ENCODE measurements around the gene PYGB.
"Not testable (repeated sequence)": the region's sequence is repeated elsewhere in the genome, so short reads cannot be mapped to it uniquely, and the experiment has no call there.

The PYGB gene

DNA sequence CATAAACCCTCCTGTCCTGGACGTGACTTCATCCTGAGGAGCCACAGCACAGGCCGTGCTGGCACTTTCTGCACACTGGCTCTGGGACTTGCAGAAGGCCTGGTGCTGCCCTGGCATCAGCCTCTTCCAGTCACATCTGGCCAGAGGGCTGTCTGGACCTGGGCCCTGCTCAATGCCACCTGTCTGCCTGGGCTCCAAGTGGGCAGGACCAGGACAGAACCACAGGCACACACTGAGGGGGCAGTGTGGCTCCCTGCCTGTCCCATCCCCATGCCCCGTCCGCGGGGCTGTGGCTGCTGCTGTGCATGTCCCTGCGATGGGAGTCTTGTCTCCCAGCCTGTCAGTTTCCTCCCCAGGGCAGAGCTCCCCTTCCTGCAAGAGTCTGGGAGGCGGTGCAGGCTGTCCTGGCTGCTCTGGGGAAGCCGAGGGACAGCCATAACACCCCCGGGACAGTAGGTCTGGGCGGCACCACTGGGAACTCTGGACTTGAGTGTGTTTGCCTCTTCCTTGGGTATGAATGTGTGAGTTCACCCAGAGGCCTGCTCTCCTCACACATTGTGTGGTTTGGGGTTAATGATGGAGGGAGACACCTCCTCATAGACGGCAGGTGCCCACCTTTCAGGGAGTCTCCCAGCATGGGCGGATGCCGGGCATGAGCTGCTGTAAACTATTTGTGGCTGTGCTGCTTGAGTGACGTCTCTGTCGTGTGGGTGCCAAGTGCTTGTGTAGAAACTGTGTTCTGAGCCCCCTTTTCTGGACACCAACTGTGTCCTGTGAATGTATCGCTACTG lies 22.0 kb upstream of the PYGB start:
- no peak overlapping the region for H3K4me3 ChIP-seq (ENCODE audit: low read depth, low read length)
- TF ChIP-seq, protein P1, sequence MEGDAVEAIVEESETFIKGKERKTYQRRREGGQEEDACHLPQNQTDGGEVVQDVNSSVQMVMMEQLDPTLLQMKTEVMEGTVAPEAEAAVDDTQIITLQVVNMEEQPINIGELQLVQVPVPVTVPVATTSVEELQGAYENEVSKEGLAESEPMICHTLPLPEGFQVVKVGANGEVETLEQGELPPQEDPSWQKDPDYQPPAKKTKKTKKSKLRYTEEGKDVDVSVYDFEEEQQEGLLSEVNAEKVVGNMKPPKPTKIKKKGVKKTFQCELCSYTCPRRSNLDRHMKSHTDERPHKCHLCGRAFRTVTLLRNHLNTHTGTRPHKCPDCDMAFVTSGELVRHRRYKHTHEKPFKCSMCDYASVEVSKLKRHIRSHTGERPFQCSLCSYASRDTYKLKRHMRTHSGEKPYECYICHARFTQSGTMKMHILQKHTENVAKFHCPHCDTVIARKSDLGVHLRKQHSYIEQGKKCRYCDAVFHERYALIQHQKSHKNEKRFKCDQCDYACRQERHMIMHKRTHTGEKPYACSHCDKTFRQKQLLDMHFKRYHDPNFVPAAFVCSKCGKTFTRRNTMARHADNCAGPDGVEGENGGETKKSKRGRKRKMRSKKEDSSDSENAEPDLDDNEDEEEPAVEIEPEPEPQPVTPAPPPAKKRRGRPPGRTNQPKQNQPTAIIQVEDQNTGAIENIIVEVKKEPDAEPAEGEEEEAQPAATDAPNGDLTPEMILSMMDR (IDR thresholded peaks at IDR 0.05; ENCODE audit: borderline replicate concordance, insufficient read depth, low read depth, low read length), result no peak

DNA sequence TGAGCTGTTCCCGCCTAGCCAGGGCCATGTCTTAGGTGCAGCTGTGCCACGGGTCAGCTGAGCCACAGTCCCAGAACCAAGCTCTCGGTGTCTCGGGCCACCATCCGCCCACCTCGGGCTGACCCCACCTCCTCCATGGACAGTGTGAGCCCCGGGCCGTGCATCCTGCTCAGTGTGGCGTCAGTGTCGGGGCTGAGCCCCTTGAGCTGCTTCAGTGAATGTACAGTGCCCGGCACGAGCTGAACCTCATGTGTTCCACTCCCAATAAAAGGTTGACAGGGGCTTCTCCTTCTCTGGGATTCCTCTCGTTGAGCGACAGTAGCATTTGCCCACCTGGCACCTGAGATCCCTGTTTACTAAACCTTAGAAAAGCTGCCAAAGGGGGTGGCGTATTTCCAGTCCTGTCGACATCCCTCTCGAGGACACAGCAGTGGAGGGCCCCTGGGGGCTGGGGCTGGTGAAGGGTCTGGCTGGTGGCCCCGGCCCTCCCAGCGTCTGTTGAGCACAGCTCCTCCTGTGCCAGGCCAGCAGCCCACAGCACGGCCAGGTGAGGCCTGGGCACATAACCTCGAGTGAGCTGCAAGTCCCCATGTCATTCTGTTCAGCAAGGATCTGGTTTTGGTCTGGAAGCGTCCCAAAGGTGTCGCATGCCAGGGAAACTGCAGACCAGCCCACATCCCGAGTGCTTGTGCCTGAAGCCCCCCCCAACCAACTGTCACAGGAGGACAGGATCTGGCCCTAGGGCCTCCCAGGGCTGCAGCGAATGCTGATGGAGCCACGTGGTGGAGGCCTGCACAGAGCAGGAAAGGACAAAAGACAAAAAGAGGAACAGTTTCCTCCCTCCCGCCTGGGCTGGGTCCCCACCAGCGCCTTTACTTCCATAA lies 21.2 kb upstream of the PYGB start:
- TF ChIP-seq, protein P1 (IDR thresholded peaks at IDR 0.05; ENCODE audit: borderline replicate concordance, insufficient read depth, low read depth, low read length), result no peak
- no peak overlapping the region for H3K4me3 ChIP-seq (ENCODE audit: low read depth, low read length)

DNA sequence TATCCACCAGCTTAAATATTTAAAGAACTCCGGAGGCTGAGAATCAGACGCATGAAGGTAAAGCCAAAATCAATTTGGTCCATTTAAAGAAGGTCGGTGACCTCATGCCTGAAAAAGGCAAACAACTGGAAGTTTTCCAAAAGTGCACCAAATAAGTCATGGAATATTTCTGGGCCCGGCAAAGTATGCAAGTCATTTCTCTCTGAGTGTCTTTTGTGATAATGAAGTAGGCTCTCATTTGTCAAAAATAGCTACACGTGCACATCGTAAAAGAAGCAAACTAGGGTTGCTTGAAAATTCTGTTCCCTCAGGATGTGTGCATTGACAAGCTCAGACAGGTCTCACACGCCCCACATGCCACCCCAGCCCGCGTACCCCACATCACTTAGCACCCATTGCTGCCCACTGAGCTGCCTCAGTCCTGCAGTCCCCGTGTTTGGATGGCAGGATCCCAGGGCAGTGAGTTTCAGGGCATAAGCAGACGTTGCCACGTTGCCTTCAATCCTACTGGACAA lies 20.5 kb upstream of the PYGB start:
- H3K4me3 ChIP-seq (ENCODE audit: low read depth, low read length), result no peak overlapping the region
- TF ChIP-seq, protein P1 (IDR thresholded peaks at IDR 0.05; ENCODE audit: borderline replicate concordance, insufficient read depth, low read depth, low read length), result no peak

DNA sequence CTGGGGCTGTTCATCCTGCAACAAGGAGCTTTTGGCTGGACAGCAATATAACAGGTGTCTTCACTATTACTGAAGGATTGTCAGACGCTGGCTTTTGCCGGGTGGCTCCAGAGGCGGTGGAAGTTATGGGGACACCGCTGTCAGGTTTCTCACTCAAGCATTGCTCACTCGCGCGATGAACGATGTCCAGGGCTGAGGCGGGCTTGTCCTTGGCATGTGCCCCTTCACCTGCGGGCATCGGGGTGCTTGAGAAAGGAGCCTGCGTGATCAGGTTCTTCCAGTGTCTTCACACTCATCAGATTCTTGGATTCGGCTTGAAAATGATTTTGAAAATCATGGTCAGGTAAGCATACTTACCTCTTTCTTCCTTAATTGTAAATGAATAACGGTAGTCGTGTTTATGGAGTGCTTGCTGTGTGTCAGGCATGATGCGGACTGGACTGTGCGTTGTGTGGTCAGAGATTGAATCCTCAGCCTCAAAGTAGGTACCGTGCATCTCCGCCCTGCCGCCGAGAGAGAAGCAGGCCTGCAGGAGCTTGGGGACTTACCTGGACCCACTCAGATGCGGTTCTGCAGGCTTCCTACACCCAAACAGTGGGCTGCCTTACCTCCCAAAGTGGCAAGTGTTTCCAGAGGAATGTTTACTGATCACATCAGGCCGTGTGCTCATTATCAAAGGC lies 18.3 kb upstream of the PYGB start:
- TF ChIP-seq, protein P1 (IDR thresholded peaks at IDR 0.05; ENCODE audit: borderline replicate concordance, insufficient read depth, low read depth, low read length), result no peak
- H3K4me3 ChIP-seq (ENCODE audit: low read depth, low read length), result no peak overlapping the region

DNA sequence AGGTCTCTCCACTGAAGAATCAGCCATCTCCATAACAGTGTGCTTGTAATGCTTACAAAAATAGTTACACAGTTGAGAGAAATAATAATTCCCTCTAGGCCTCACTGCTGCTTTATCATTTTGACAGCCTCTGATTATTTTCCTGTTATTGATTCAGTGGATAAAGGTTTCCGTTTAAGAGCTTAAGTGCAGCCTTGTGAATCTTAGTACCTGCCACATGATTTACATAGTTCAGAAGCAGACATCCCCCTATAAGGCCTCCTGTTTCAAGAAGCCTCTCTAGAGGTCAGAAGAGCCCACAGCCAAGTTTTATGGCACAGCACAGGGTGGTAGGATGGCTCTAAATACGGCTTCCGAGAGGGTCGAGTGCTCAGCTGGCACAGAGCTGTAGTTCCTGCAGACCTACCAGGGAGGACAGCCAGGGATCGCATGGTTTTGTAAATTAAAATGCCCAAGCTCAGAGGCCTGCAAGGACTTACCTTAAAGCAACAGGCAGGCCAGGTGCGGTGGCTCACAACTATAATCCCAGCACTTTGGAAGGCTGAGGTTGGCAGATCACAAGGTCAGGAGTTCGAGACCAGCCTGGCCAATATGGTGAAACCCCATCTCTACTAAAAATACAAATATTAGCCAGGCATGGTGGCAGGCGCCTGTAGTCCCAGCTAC lies 17.6 kb upstream of the PYGB start:
- TF ChIP-seq, protein P1 (IDR thresholded peaks at IDR 0.05; ENCODE audit: borderline replicate concordance, insufficient read depth, low read depth, low read length), result no peak
- H3K4me3 ChIP-seq (ENCODE audit: low read depth, low read length), result no peak overlapping the region

DNA sequence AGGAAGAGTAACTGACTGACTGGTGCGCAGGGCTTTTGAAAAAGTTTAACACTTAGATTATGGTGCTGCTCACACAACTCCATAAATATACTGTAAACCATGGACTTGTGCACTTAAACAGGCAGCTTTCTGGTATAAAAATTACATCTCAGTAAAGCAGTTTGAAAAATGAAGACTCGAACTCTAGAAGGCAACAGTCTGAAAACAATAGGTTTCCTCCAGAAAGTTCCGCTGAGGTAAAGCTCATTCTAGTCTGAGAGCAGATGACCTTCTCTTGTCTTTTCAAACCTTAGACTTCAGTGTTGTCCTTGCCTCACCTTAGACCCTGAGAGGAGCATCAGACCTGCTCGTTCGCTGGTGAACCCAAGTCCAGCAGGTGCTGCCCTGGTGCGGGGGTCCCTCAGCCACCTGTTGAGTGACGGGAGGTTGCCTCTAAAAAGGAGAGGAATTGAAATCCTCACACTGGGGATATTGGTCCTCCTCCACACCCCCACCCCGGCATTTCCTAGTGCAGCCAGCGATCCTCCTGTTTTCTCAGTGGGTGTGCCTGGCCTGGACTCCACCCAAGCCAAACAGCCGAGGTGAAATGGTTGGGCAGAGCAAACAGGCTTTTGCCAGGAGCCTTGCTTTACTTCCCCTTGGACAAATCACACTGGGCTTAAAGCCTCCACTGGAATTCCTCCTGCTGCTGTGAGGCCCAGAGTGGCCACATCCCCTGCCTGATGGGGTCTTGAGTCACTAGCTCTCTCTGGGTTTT lies 14.7 kb upstream of the PYGB start:
- H3K4me3 ChIP-seq (ENCODE audit: low read depth, low read length), result no peak overlapping the region
- TF ChIP-seq, protein P1 (IDR thresholded peaks at IDR 0.05; ENCODE audit: borderline replicate concordance, insufficient read depth, low read depth, low read length), result no peak

DNA sequence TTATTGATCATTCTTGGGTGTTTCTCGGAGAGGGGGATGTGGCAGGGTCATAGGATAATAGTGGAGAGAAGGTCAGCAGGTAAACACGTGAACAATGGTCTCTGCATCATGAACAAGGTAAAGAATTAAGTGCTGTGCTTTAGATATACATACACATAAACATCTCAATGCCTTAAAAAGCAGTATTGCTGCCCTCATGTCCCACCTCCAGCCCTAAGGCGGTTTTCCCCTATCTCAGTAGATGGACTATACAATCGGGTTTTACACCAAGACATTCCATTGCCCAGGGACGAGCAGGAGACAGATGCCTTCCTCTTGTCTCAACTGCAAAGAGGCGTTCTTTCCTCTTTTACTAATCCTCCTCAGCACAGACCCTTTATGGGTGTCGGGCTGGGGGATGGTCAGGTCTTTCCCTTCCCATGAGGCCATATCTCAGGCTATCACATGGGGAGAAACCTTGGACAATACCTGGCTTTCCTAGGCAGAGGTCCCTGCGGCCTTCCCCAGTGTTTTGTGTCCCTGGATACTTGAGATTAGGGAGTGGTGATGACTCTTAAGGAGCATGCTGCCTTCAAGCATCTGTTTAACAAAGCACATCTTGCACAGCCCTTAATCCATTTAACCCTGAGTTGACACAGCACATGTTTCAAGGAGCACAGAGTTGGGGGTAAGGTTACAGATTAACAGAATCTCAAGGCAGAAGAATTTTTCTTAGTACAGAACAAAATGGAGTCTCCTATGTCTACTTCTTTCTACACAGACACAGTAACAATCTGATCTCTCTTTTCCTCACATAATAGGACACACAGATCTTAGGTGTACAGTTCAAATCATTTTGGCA lies 13.7 kb upstream of the PYGB start:
- H3K4me3 ChIP-seq (ENCODE audit: low read depth, low read length), result not testable (repeated sequence)

All from GM12875 (cell line).